SK-N-SH (cell line): ENCODE data around the gene PCDHB2. TPM values are rescaled to one million over a fixed set of nuclear protein-coding genes. Genes with fewer than 3 reads are reported as not detected.
"Not testable (repeated sequence)": the region's sequence is repeated elsewhere in the genome, so short reads cannot be mapped to it uniquely, and the experiment has no call there.

Experiments
- CTCF ChIA-PET: fragments of 300-600, 350-600 bp; formaldehyde crosslinking; extraction: SDS; loops from one replicate; lab custom pipeline; 2021; lab: Yijun Ruan, JAX
- POLR2A ChIA-PET: fragments of 350-600 bp; sonication (Branson Sonifier 250); formaldehyde crosslinking; extraction: SDS; loops from one replicate; lab custom pipeline; 2020; ENCODE audit warnings: antibody characterized with exemption, inconsistent platforms; lab: Yijun Ruan, JAX
- DNase-seq: peaks from one replicate; pipeline ENCODE4 v3.0.0; 2012
- H2AFZ ChIP-seq: fragments of 200-600 bp; sonication (generic); 2 replicates; pipeline ENCODE4 v1.8.1; 2016; ENCODE audit warnings: antibody characterized with exemption, mild to moderate bottlenecking, low read depth
- H3F3A ChIP-seq: fragments of 200-600 bp; sonication (generic); replicated peaks from 2 replicates; pipeline ENCODE3; 2016; ENCODE audit warnings: antibody characterized with exemption, mild to moderate bottlenecking; ENCODE audit not compliant: insufficient read depth
- H3K27ac ChIP-seq, 2 experiments: fragments of 200-500 bp in 1 of 2; fragments of 200-600 bp in 1 of 2; sonication (Bioruptor generic) in 1 of 2; sonication (generic), shearing (Covaris generic) in 1 of 2; 2 replicates each; pipeline versions ENCODE4 v1.5.1 to v1.6.1; 2014 to 2016; ENCODE audit warnings: low read depth in 2 of 2, inconsistent platforms in 1 of 2, low read length in 1 of 2, mild to moderate bottlenecking in 1 of 2, mixed read lengths in 1 of 2
- H3K27me3 ChIP-seq: fragments of 200-600 bp; sonication (generic), shearing (Covaris generic); 2 replicates; pipeline ENCODE4 v1.6.1; 2016; ENCODE audit warnings: mixed run types; ENCODE audit not compliant: insufficient read depth
- H3K36me3 ChIP-seq, 2 experiments: fragments of 200-500 bp in 1 of 2; fragments of 200-600 bp in 1 of 2; sonication (Bioruptor generic) in 1 of 2; sonication (generic) in 1 of 2; replicated peaks in 1 of 2; 2 replicates each; pipeline versions ENCODE3 to v1.5.1; 2014 to 2016; ENCODE audit warnings: low read length in 1 of 2, mild to moderate bottlenecking in 1 of 2; ENCODE audit not compliant: insufficient read depth in 2 of 2, control insufficient read depth in 1 of 2
- H3K4me1 ChIP-seq, 2 experiments: fragments of 200-500 bp in 1 of 2; fragments of 200-600 bp in 1 of 2; sonication (Bioruptor generic) in 1 of 2; sonication (generic), shearing (Covaris generic) in 1 of 2; 2 replicates each; pipeline versions ENCODE4 v1.5.1 to v1.6.1; 2014 to 2016; ENCODE audit warnings: low read depth in 1 of 2, low read length in 1 of 2, mixed run types in 1 of 2; ENCODE audit not compliant: insufficient read depth in 2 of 2, control insufficient read depth in 1 of 2
- H3K4me2 ChIP-seq: fragments of 200-600 bp; sonication (generic), shearing (Covaris generic); 2 replicates; pipeline ENCODE4 v1.6.1; 2017; ENCODE audit warnings: mixed run types
- H3K4me3 ChIP-seq, 2 experiments: fragments of 200-500 bp in 1 of 2; fragments of 200-600 bp in 1 of 2; sonication (Bioruptor generic) in 1 of 2; sonication (generic), shearing (Covaris generic) in 1 of 2; 2 replicates each; pipeline versions ENCODE4 v1.5.1 to v1.8.1; 2014 to 2016; ENCODE audit warnings: low read depth in 2 of 2, inconsistent platforms in 1 of 2, low read length in 1 of 2, mild to moderate bottlenecking in 1 of 2, mixed read lengths in 1 of 2, moderate library complexity in 1 of 2
- H3K79me2 ChIP-seq: fragments of 200-600 bp; sonication (generic); 2 replicates; pipeline ENCODE4 v1.8.1; 2017; ENCODE audit warnings: mild to moderate bottlenecking; ENCODE audit not compliant: insufficient read depth
- H3K9ac ChIP-seq: fragments of 200-600 bp; sonication (generic); 2 replicates; pipeline ENCODE4 v1.6.1; 2017; ENCODE audit warnings: mixed run types
- H3K9me2 ChIP-seq: fragments of 200-600 bp; sonication (generic); 2 replicates; pipeline ENCODE4 v1.6.1; 2017; ENCODE audit warnings: mixed run types
- H3K9me3 ChIP-seq: fragments of 200-600 bp; sonication (generic); 2 replicates; pipeline ENCODE4 v1.6.1; 2017; ENCODE audit warnings: mixed run types, mild to moderate bottlenecking, moderate library complexity
- H4K20me1 ChIP-seq: fragments of 200-600 bp; sonication (generic); 2 replicates; pipeline ENCODE4 v1.6.1; 2017; ENCODE audit warnings: mild to moderate bottlenecking, mixed run types; ENCODE audit not compliant: insufficient read depth
- ELF1 ChIP-seq: IDR thresholded peaks from 2 replicates; pipeline ENCODE4 v1.4.0; 2012
- FOSL2 ChIP-seq: IDR thresholded peaks from 2 replicates; pipeline ENCODE4 v1.4.0; 2012; ENCODE audit warnings: low read depth, mild to moderate bottlenecking, moderate library complexity, borderline replicate concordance
- FOXJ3 ChIP-seq: sonication (generic); formaldehyde crosslinking; IDR thresholded peaks from 2 replicates; pipeline ENCODE4 v1.5.1; 2020; ENCODE audit warnings: mild to moderate bottlenecking, missing genetic modification reagents
- FOXM1 ChIP-seq: IDR thresholded peaks from 2 replicates; pipeline ENCODE4 v1.4.0; 2012; ENCODE audit warnings: low read depth, mild to moderate bottlenecking
- GABPA ChIP-seq: IDR thresholded peaks from 2 replicates; pipeline ENCODE4 v1.4.0; 2012; ENCODE audit warnings: low read depth, mild to moderate bottlenecking
- JUND ChIP-seq: IDR thresholded peaks from 2 replicates; pipeline ENCODE4 v1.4.0; 2012
- MXI1 ChIP-seq: IDR thresholded peaks from 2 replicates; pipeline ENCODE4 v1.6.1; 2012; ENCODE audit warnings: mild to moderate bottlenecking, low read depth, low read length, improper control_type of control experiment
- PBX3 ChIP-seq: IDR thresholded peaks from 2 replicates; pipeline ENCODE4; 2012
- RXRA ChIP-seq: IDR thresholded peaks from 2 replicates; pipeline ENCODE4 v1.4.0; 2012; ENCODE audit warnings: low read depth, mild to moderate bottlenecking, borderline replicate concordance
- TAF1 ChIP-seq: IDR thresholded peaks from 2 replicates; pipeline ENCODE4 v1.6.1; 2012; ENCODE audit warnings: low read depth, mild to moderate bottlenecking, low read length, moderate library complexity, borderline replicate concordance
- TCF12 ChIP-seq: IDR thresholded peaks from 2 replicates; pipeline ENCODE4 v1.4.0; 2012
- ZBTB33 ChIP-seq: IDR thresholded peaks from 2 replicates; pipeline ENCODE4 v1.4.0; 2012; ENCODE audit warnings: low read depth, borderline replicate concordance
- WGBS: methylation state at CpG from one replicate; pipeline ENCODE4 v1.1.6; 2017; ENCODE audit warnings: low lambda C conversion rate; 5-methylcytosine and 5-hydroxymethylcytosine counted together
- polyA plus RNA-seq, 3 experiments: library from polyadenylated mRNA; depleted of rRNA; stranded (reverse); fragments of >200 nt; gene quantifications; 2 replicates each; pipeline ENCODE4 v1.2.3, GENCODE V29; 2012
- TF ChIP-seq, protein P1 (sequence below): fragments of 150-350 bp; IDR thresholded peaks from 2 replicates; pipeline ENCODE4 v1.6.1; 2016; ENCODE audit warnings: mild to moderate bottlenecking, low read depth, low read length
- TF ChIP-seq, protein P2 (sequence below): fragments of 200-600 bp; sonication (generic); IDR thresholded peaks from 2 replicates; pipeline ENCODE4 v1.6.1; 2017; ENCODE audit warnings: antibody characterized with exemption, mild to moderate bottlenecking, moderate library complexity

Gene PCDHB2
- polyA plus RNA-seq, 1 of the 3 experiments (the other 2 are of a cell fraction), result 1.6 TPM

DNA sequence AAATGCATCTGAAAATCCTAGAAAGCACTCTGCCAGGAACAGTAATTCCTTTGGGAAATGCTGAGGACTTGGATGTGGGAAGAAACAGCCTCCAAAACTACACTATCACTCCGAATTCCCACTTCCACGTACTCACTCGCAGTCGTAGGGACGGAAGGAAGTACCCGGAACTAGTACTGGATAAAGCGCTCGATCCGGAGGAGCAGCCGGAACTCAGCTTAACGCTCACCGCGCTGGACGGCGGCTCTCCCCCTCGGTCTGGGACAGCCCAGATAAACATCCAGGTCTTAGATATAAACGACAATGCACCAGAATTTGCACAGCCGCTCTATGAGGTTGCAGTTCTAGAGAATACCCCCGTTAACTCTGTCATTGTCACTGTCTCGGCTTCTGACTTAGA is 6.6 kb downstream of the PCDHB2 start:
- Histone ChIP-seq H3K4me1 (no peaks in the 10 kb centered on the region), H3F3A (no peaks in the 10 kb centered on the region), H3K9ac (0 out of 2 replicates have a peak overlapping the region, but pooled peaks have one; percentile 38), H3K4me2 (peak overlapping the region; percentile 70; the same call in 1 of the 2 replicates), H3K4me3 (peak overlapping the region; percentile 46 to 51), H3K9me3 (no peaks in the 10 kb centered on the region), H2AFZ (0 out of 2 replicates have a peak overlapping the region, but pooled peaks have one; percentile 71), H3K36me3 (no peaks in the 10 kb centered on the region), H3K9me2 (no peaks in the 10 kb centered on the region), H3K79me2 (no peaks in the 10 kb centered on the region), H3K27me3 (no peaks in the 10 kb centered on the region), H4K20me1 (no peaks in the 10 kb centered on the region), H3K27ac (no peak overlapping the region)
- TF ChIP-seq TAF1, result no peak
- no peak for TF ChIP-seq ELF1
- TF ChIP-seq, protein P1, sequence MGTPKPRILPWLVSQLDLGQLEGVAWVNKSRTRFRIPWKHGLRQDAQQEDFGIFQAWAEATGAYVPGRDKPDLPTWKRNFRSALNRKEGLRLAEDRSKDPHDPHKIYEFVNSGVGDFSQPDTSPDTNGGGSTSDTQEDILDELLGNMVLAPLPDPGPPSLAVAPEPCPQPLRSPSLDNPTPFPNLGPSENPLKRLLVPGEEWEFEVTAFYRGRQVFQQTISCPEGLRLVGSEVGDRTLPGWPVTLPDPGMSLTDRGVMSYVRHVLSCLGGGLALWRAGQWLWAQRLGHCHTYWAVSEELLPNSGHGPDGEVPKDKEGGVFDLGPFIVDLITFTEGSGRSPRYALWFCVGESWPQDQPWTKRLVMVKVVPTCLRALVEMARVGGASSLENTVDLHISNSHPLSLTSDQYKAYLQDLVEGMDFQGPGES, result no peak
- no peak for TF ChIP-seq RXRA
- TF ChIP-seq ZBTB33, result no peak
- TF ChIP-seq, protein P2, sequence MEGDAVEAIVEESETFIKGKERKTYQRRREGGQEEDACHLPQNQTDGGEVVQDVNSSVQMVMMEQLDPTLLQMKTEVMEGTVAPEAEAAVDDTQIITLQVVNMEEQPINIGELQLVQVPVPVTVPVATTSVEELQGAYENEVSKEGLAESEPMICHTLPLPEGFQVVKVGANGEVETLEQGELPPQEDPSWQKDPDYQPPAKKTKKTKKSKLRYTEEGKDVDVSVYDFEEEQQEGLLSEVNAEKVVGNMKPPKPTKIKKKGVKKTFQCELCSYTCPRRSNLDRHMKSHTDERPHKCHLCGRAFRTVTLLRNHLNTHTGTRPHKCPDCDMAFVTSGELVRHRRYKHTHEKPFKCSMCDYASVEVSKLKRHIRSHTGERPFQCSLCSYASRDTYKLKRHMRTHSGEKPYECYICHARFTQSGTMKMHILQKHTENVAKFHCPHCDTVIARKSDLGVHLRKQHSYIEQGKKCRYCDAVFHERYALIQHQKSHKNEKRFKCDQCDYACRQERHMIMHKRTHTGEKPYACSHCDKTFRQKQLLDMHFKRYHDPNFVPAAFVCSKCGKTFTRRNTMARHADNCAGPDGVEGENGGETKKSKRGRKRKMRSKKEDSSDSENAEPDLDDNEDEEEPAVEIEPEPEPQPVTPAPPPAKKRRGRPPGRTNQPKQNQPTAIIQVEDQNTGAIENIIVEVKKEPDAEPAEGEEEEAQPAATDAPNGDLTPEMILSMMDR, result no peak
- TF ChIP-seq JUND, result no peak
- TF ChIP-seq FOSL2, result no peak
- TF ChIP-seq FOXM1, result no peak
- no peak for TF ChIP-seq PBX3
- TF ChIP-seq GABPA, result no peak
- no peak for TF ChIP-seq MXI1
- TF ChIP-seq TCF12, result no peak
- TF ChIP-seq FOXJ3 (CRISPR knock-in tag), result no peak
- ChIA-PET CTCF (interaction anchor here (0.6 to 1.7 kb wide), 18 partner anchors 9 to 465 kb away, joined by 3 to 8 read pairs (median 4); partner anchors contain the start of genes PCDHA8 and PCDHB14), POLR2A (interaction anchor here (1.0 kb wide), 1 partner anchor 463 kb away, joined by 3 read pairs; no protein-coding TSS in a partner anchor)
- peak; percentile 46 for DNase-seq
- WGBS, result 54% methylated on average over 20 of the region's 20 CpGs

DNA sequence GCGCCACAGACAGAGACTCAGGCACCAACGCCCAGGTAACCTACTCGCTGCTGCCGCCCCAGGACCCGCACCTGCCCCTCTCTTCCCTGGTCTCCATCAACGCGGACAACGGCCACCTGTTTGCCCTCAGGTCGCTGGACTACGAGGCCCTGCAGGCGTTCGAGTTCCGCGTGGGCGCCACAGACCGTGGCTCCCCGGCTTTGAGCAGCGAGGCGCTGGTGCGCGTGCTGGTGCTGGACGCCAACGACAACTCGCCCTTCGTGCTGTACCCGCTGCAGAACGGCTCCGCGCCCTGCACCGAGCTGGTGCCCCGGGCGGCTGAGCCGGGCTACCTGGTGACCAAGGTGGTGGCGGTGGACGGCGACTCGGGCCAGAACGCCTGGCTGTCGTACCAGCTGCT is 7.7 kb downstream of the PCDHB2 start:
- H3K9me2 ChIP-seq, H3K4me1 ChIP-seq, POLR2A ChIA-PET, H3K27ac ChIP-seq, H3K4me3 ChIP-seq, H3K9me3 ChIP-seq, H3K4me2 ChIP-seq, CTCF ChIA-PET, H3K36me3 ChIP-seq, H4K20me1 ChIP-seq, H3K9ac ChIP-seq, DNase-seq, H3K79me2 ChIP-seq, H3K27me3 ChIP-seq, H2AFZ ChIP-seq, H3F3A ChIP-seq: not testable (repeated sequence)
- 80% methylated on average over 27 of the region's 39 CpGs for WGBS

DNA sequence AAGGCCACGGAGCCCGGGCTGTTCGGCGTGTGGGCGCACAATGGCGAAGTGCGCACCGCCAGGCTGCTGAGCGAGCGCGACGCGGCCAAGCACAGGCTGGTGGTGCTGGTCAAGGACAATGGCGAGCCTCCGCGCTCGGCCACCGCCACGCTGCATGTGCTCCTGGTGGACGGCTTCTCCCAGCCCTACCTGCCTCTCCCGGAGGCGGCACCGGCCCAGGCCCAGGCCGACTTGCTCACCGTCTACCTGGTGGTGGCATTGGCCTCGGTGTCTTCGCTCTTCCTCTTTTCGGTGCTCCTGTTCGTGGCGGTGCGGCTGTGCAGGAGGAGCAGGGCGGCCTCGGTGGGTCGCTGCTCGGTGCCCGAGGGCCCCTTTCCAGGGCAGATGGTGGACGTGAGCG is 8.1 kb downstream of the PCDHB2 start:
- H3K9me2 ChIP-seq, H3K4me3 ChIP-seq, H4K20me1 ChIP-seq, H3K27ac ChIP-seq, H3K9me3 ChIP-seq, H3K9ac ChIP-seq, H2AFZ ChIP-seq, POLR2A ChIA-PET, DNase-seq, H3F3A ChIP-seq, H3K4me2 ChIP-seq, H3K4me1 ChIP-seq, H3K36me3 ChIP-seq, H3K27me3 ChIP-seq, H3K79me2 ChIP-seq: not testable (repeated sequence)
- WGBS, result 67% methylated on average over 6 of the region's 38 CpGs
- CTCF ChIA-PET, result interaction anchor here (1.4 kb wide), 1 partner anchor 18 kb away, joined by 3 read pairs; no protein-coding TSS in a partner anchor
